ENCODE results near the gene CHTF18. TPM values are rescaled to one million over a fixed set of nuclear protein-coding genes. Genes with fewer than 3 reads are reported as not detected.

Gene CHTF18
- total RNA-seq, 6 donors from 2014 or later, result 4.1 to 39.8 (median 17.9) TPM

GRCh38 chr16:822909-823297 lies 34.5 kb downstream of the CHTF18 start:
- Histone ChIP-seq H3K9me3 (no peaks in the 10 kb centered on the region), H3K27me3 (peaks cover 0 to 13% (median 0%) of the 10 kb centered on the region in 4 donors), H3K36me3 (no peaks in the 10 kb centered on the region), H3K4me1 (peaks cover 4 to 10% (median 8%) of the 10 kb centered on the region in 4 donors), H3K4me3 (no peak overlapping the region), H3K27ac (no peak overlapping the region)
- TF ChIP-seq POLR2A (IDR thresholded peaks at IDR 0.05) (no peak), EP300 (IDR thresholded peaks at IDR 0.05) (no peak), POLR2AphosphoS5 (IDR thresholded peaks at IDR 0.05) (no peak)
- TF ChIP-seq, protein P1, sequence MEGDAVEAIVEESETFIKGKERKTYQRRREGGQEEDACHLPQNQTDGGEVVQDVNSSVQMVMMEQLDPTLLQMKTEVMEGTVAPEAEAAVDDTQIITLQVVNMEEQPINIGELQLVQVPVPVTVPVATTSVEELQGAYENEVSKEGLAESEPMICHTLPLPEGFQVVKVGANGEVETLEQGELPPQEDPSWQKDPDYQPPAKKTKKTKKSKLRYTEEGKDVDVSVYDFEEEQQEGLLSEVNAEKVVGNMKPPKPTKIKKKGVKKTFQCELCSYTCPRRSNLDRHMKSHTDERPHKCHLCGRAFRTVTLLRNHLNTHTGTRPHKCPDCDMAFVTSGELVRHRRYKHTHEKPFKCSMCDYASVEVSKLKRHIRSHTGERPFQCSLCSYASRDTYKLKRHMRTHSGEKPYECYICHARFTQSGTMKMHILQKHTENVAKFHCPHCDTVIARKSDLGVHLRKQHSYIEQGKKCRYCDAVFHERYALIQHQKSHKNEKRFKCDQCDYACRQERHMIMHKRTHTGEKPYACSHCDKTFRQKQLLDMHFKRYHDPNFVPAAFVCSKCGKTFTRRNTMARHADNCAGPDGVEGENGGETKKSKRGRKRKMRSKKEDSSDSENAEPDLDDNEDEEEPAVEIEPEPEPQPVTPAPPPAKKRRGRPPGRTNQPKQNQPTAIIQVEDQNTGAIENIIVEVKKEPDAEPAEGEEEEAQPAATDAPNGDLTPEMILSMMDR (IDR thresholded peaks at IDR 0.05), result no peak
- DNase-seq, result no peak
- 91 to 95% methylated on average over 9 of the region's 9 CpGs for WGBS, 2 donors
- no peak for ATAC-seq (ENCODE audit: low FRiP score in 2 of 2)

GRCh38 chr16:824194-824593 lies 35.8 kb downstream of the CHTF18 start:
- H3K27me3 ChIP-seq, result peaks cover 0 to 8% (median 0%) of the 10 kb centered on the region in 4 donors
- 90 to 94% methylated on average over 9 to 22 of the region's 22 CpGs for WGBS, 2 donors
- no peak overlapping the region for H3K4me3 ChIP-seq
- H3K9me3 ChIP-seq, result no peaks in the 10 kb centered on the region
- TF ChIP-seq, protein P1 (IDR thresholded peaks at IDR 0.05), result no peak
- no peak for TF ChIP-seq EP300 (IDR thresholded peaks at IDR 0.05)
- DNase-seq, result peak in 1 of 2 donors; percentile 86
- no peak overlapping the region for H3K27ac ChIP-seq
- H3K36me3 ChIP-seq, result no peaks in the 10 kb centered on the region
- peaks cover 4 to 10% (median 8%) of the 10 kb centered on the region in 4 donors for H3K4me1 ChIP-seq
- peak in 1 of 2 donors; percentile 33 for ATAC-seq (ENCODE audit: low FRiP score in 2 of 2)

- Histone ChIP-seq H3K27me3 (peaks cover 0 to 8% (median 0%) of the 10 kb centered on the region in 4 donors), H3K36me3 (no peaks in the 10 kb centered on the region), H3K4me3 (no peak overlapping the region), H3K27ac (no peak overlapping the region), H3K9me3 (no peaks in the 10 kb centered on the region), H3K4me1 (peaks cover 4 to 10% (median 8%) of the 10 kb centered on the region in 4 donors)
- DNase-seq (peak in 1 of 2 donors; percentile 63), ATAC-seq (ENCODE audit: low FRiP score in 2 of 2) (no peak)
- 91 to 94% methylated on average over 22 to 25 of the region's 25 CpGs for WGBS, 2 donors
- TF ChIP-seq POLR2A (IDR thresholded peaks at IDR 0.05), result no peak
- TF ChIP-seq, protein P1 (IDR thresholded peaks at IDR 0.05), result no peak
- no peak for TF ChIP-seq EP300 (IDR thresholded peaks at IDR 0.05)
- no peak for TF ChIP-seq POLR2AphosphoS5 (IDR thresholded peaks at IDR 0.05)
These were observed 36.2 kb downstream of the CHTF18 start for GRCh38 chr16:824601-825000.

GRCh38 chr16:825341-826061 lies 37.1 kb downstream of the CHTF18 start:
- Histone ChIP-seq H3K4me3 (peak overlapping the region in 1 of 4 donors; percentile 21), H3K9me3 (no peaks in the 10 kb centered on the region), H3K27me3 (peaks cover 0 to 8% (median 0%) of the 10 kb centered on the region in 4 donors), H3K36me3 (no peaks in the 10 kb centered on the region), H3K4me1 (peaks cover 4 to 10% (median 8%) of the 10 kb centered on the region in 4 donors), H3K27ac (no peak overlapping the region)
- no peak for TF ChIP-seq EP300 (IDR thresholded peaks at IDR 0.05)
- TF ChIP-seq, protein P1 (IDR thresholded peaks at IDR 0.05), result no peak
- TF ChIP-seq POLR2AphosphoS5 (IDR thresholded peaks at IDR 0.05), result no peak
- no peak for TF ChIP-seq POLR2A (IDR thresholded peaks at IDR 0.05)
- WGBS, 2 donors, result 28 to 48% methylated on average over 16 to 36 of the region's 36 CpGs
- peak in 1 of 2 donors; percentile 85 for DNase-seq
- peak in 1 of 2 donors; percentile 53 for ATAC-seq (ENCODE audit: low FRiP score in 2 of 2)
